Psoas muscle (tissue), 8 donors: ENCODE measurements around the gene RAPGEF5. TPM values are rescaled to one million over a fixed set of nuclear protein-coding genes. Genes with fewer than 3 reads are reported as not detected.

Source experiments
- ATAC-seq, 4 donors: fragments of 200-7000 bp; cut with Tn5 transposase; one replicate each; pipeline ENCODE4 v1.9.1; 2020; ENCODE audit warnings: moderate library complexity in 3 of 4, mild to moderate bottlenecking in 2 of 4
- DNase-seq, 2 donors: peaks; one replicate each; pipeline ENCODE4 v3.0.0-alpha.2; 2020
- H3K27ac ChIP-seq: fragments of 200-600 bp; one replicate; pipeline ENCODE4 v1.8.0; 2022
- H3K27me3 ChIP-seq, 3 donors: fragments of 200-600 bp in 1 of 3; one replicate each; pipeline versions ENCODE4 v1.6.1 to v1.8.0; 2013 to 2022; ENCODE audit warnings: low read length in 2 of 3, mild to moderate bottlenecking in 2 of 3, moderate library complexity in 1 of 3; ENCODE audit not compliant: insufficient read depth in 3 of 3
- H3K36me3 ChIP-seq, 2 donors: fragments of 200-600 bp in 1 of 2; one replicate each; pipeline versions ENCODE4 v1.6.1 to v1.8.0; 2013 to 2022; ENCODE audit warnings: low read depth in 1 of 2, mild to moderate bottlenecking in 1 of 2, moderate library complexity in 1 of 2; ENCODE audit not compliant: insufficient read depth in 1 of 2
- H3K4me1 ChIP-seq: fragments of 200-600 bp; one replicate; pipeline ENCODE4 v1.8.0; 2022
- H3K4me3 ChIP-seq: fragments of 200-600 bp; one replicate; pipeline ENCODE4 v1.8.0; 2022; ENCODE audit warnings: mild to moderate bottlenecking
- H3K9me3 ChIP-seq: fragments of 200-600 bp; one replicate; pipeline ENCODE4 v1.8.0; 2022
- WGBS, 3 donors: extraction: QIAGEN DNeasy Blood & Tissue Kit; methylation state at CpG; one replicate each; pipeline versions ENCODE4 v1.1.6 to v1.1.7; 2013; 5-methylcytosine and 5-hydroxymethylcytosine counted together
- intact Hi-C, 2 donors: fragments of 100-400 bp; cut with DNase I; formaldehyde crosslinking; loops; one replicate each; pipeline versions ENCODE4 v1.11.0 to v1.14.2; 2022
- polyA plus RNA-seq, 3 donors: library from polyadenylated mRNA; stranded (reverse); fragments of 200-250 nt; gene quantifications; one replicate each; pipeline ENCODE4 v1.2.3, GENCODE V29; 2013
- total RNA-seq, 4 donors: library from RNA; stranded (reverse); fragmentation: NEBNext Ultra II Directional in 2 of 4; extraction: Animal tissue kit (Norgen Biotek cat#: 25700) in 2 of 4; gene quantifications; one replicate each; pipeline versions ENCODE4 v1.2.1 to v1.2.4, GENCODE V29; 2021 to 2023
- TF ChIP-seq, protein P1 (sequence below): fragments of 200-600 bp; IDR thresholded peaks from one replicate; pipeline ENCODE4 v1.8.0; 2022; ENCODE audit warnings: antibody characterized with exemption
- donor health status: healthy with polysubstance abuse.
- donor health status: DM: no; HTN: no; CAD: no; lungs with moderate emphysema.
- donor health status: Bipolar disorder and iron deficiency.
- donor health status: healthy.
- donor health status: DM: yes; HTN: yes; CAD: no.
- donor health status: DM: no; HTN: no; CAD: no.
- donor health status: DM: no; HTN: no; CAD: no.
- donor health status: DM: yes; HTN: yes; CAD: no.

RAPGEF5 gene
- total and polyA plus RNA-seq, 7 donors, result 2.6 to 10.8 (median 5.5) TPM

DNA sequence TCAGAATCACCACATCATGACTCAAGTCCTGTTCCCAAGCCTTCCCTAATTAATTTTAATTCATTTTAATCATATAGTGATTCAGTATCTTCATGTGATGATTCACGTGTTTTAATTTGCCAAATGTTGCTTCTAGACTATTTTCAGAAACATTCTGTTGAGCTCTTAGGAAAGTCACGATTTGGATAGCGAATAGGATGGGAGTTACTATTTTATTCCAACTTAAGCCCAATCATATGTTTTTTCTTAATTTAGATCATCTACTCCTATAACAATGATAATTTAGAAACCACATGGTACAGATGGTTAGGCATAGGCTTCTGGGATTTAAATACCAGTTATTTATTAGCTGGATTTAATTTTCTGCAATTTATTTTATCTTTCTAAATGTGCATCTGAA lies 49.1 kb downstream of the RAPGEF5 start:
- TF ChIP-seq, protein P1, sequence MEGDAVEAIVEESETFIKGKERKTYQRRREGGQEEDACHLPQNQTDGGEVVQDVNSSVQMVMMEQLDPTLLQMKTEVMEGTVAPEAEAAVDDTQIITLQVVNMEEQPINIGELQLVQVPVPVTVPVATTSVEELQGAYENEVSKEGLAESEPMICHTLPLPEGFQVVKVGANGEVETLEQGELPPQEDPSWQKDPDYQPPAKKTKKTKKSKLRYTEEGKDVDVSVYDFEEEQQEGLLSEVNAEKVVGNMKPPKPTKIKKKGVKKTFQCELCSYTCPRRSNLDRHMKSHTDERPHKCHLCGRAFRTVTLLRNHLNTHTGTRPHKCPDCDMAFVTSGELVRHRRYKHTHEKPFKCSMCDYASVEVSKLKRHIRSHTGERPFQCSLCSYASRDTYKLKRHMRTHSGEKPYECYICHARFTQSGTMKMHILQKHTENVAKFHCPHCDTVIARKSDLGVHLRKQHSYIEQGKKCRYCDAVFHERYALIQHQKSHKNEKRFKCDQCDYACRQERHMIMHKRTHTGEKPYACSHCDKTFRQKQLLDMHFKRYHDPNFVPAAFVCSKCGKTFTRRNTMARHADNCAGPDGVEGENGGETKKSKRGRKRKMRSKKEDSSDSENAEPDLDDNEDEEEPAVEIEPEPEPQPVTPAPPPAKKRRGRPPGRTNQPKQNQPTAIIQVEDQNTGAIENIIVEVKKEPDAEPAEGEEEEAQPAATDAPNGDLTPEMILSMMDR, result no peak

DNA sequence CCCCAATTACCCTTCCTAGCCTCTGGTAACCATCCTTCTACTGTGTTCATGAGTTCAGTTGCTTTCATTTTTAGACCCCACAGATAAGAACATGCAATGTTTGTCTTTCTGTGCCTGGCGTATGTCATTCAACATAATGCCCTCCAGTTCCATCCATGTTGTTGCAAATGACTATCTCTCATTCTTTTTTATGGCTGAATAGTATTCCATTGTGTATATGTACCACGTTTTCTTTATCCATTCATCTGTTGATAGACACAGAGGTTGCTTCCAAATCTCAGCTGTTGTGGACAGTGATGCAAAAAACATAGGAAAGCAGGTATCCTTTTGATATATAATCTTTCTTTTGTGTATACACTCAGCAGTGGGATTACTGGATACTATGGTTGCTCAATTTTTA lies 51.2 kb downstream of the RAPGEF5 start:
- WGBS, 3 donors, result 91 to 94% (median 92%) methylated on average over 2 of the region's 2 CpGs
- no peak for DNase-seq
- H3K27ac ChIP-seq, result no peak overlapping the region
- H3K36me3 ChIP-seq, result no peaks in the 10 kb centered on the region
- no peaks in the 10 kb centered on the region for H3K9me3 ChIP-seq
- H3K4me1 ChIP-seq, result no peaks in the 10 kb centered on the region
- H3K4me3 ChIP-seq, result no peak overlapping the region
- intact Hi-C loops, result no loop called here
- no peak for ATAC-seq
- H3K27me3 ChIP-seq, result no peaks in the 10 kb centered on the region
- TF ChIP-seq, protein P1, result no peak

More for the DNA sequence above, 49.1 kb downstream of the RAPGEF5 start:
- no peaks in the 10 kb centered on the region for H3K4me1 ChIP-seq
- no peaks in the 10 kb centered on the region for H3K9me3 ChIP-seq
- H3K27ac ChIP-seq, result no peak overlapping the region
- no peaks in the 10 kb centered on the region for H3K36me3 ChIP-seq
- H3K4me3 ChIP-seq, result no peak overlapping the region
- DNase-seq (no peak), ATAC-seq (no peak)
- intact Hi-C loops, result no loop called here
- no peaks in the 10 kb centered on the region for H3K27me3 ChIP-seq
- 86 to 89% (median 87%) methylated on average over 3 of the region's 3 CpGs for WGBS, 3 donors

DNA sequence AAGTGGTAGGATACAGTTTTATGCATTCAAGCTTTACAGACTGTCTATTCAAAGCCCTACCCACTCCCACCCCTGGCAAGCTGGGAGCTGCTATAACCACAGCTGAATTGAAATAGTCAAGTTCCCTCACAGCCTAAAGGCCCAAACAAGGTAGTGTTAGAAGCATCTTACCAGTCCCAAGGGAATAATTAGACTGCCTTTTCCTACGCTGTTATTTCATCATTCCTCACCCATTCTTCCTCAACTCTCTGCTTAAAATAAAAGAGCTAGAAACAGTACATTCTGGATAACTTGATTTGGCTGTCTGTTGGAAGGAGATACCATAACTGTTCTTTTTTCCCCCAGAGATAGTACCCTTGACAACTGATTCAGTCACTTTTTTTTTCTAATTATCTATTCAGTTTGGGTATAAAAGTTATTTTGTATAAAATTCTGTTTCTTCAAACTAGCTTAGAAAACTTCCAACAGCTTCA lies 54.0 kb downstream of the RAPGEF5 start:
- intact Hi-C loops, result no loop called here
- Histone ChIP-seq H3K27ac (no peak overlapping the region), H3K4me1 (no peaks in the 10 kb centered on the region), H3K36me3 (no peaks in the 10 kb centered on the region), H3K9me3 (no peaks in the 10 kb centered on the region), H3K4me3 (no peak overlapping the region), H3K27me3 (no peaks in the 10 kb centered on the region)
- TF ChIP-seq, protein P1, result no peak
- 27 to 73% (median 52%) methylated on average over 1 of the region's 1 CpG for WGBS, 3 donors
- ATAC-seq (no peak), DNase-seq (no peak)

DNA sequence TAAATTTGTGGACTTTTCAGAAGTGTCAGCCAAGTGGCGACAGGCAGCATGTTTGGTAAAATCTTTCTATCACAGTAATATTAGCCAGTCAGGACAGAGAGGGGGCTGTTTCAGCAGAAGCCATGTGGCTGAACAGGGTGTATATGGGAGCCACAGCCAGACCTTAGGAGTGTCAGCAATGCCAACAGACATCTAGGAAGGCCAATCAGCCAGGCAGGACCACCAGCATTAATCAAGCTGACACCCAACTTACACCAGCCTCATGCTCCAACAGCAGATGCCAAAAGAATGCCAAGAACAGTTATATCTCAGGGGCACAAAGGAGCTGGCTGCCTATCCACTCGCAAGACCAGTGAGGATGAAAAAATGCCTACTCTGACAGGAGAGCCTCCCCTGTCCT lies 54.8 kb downstream of the RAPGEF5 start:
- no peaks in the 10 kb centered on the region for H3K9me3 ChIP-seq
- no peak for ATAC-seq
- TF ChIP-seq, protein P1, result no peak
- H3K27me3 ChIP-seq, result no peaks in the 10 kb centered on the region
- H3K27ac ChIP-seq, result no peak overlapping the region
- H3K4me3 ChIP-seq, result no peak overlapping the region
- intact Hi-C loops, result no loop called here
- no peaks in the 10 kb centered on the region for H3K36me3 ChIP-seq
- WGBS, 3 donors, result 69 to 87% (median 79%) methylated on average over 2 of the region's 2 CpGs
- DNase-seq, result no peak
- H3K4me1 ChIP-seq, result no peaks in the 10 kb centered on the region

DNA sequence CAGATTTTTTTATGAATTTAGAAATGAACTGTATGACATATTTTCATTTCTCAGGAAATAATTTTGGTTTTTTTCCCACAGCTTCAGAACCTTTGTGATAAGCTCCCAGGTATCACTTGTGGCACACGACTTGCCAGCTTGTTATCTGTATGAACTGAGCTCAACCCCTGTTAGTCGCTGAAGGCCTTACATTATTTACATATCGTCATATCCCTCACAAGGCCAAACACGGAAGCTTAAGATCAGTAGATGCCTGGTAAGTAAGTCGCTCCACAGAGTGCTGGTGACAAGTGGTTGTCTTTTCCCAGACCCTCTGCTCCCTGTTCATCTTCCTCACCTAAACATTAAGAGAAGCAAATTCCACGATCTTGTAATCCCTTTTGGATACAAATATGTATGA lies 55.2 kb downstream of the RAPGEF5 start:
- no peak for ATAC-seq
- Histone ChIP-seq H3K4me3 (no peak overlapping the region), H3K36me3 (no peaks in the 10 kb centered on the region), H3K9me3 (no peaks in the 10 kb centered on the region), H3K4me1 (no peaks in the 10 kb centered on the region), H3K27me3 (no peaks in the 10 kb centered on the region), H3K27ac (no peak overlapping the region)
- no peak for DNase-seq
- intact Hi-C loops, result no loop called here
- WGBS, 3 donors, result 84 to 88% (median 84%) methylated on average over 6 of the region's 6 CpGs
- TF ChIP-seq, protein P1, result no peak
